WTC11 (cell line): Measurements from ENCODE around the gene ABHD16A. TPM values are rescaled to one million over a fixed set of nuclear protein-coding genes. Genes with fewer than 3 reads are reported as not detected.

Experiments used
- ATAC-seq: fragments of 200-7000 bp; cut with Tn5 transposase; 2 replicates; pipeline ENCODE4 v1.10.0; 2021; ENCODE audit warnings: mild to moderate bottlenecking, moderate library complexity
- CTCF ChIA-PET: fragments of 300-600 bp; sonication (Branson Sonifier 250); formaldehyde crosslinking; loops from one replicate; lab custom pipeline; 2021; ENCODE audit warnings: antibody characterized with exemption; lab: Charles Lee
- POLR2A ChIA-PET: fragments of 350-600 bp; sonication (Branson Sonifier 250); formaldehyde crosslinking; loops from one replicate; lab custom pipeline; 2021; ENCODE audit warnings: antibody characterized with exemption; lab: Charles Lee
- DNase-seq: peaks from one replicate; pipeline ENCODE4 v3.0.0; 2021; ENCODE audit warnings: low spot score
- H3K27ac Mint-ChIP-seq: 2 replicates; pipeline ENCODE4 v1.8.0; 2021; ENCODE audit warnings: mixed read lengths
- H3K27me3 Mint-ChIP-seq: 2 replicates; pipeline ENCODE4 v1.8.0; 2021; ENCODE audit warnings: low read depth, mild to moderate bottlenecking, moderate library complexity, mixed read lengths
- H3K36me3 Mint-ChIP-seq: 2 replicates; pipeline ENCODE4 v1.8.0; 2021; ENCODE audit warnings: mixed read lengths
- H3K4me1 Mint-ChIP-seq: 2 replicates; pipeline ENCODE4 v1.8.0; 2022; ENCODE audit warnings: mixed read lengths
- H3K4me3 Mint-ChIP-seq: 2 replicates; pipeline ENCODE4 v1.8.0; 2021; ENCODE audit warnings: mild to moderate bottlenecking, moderate library complexity, mixed read lengths
- H3K9me3 Mint-ChIP-seq: 2 replicates; pipeline ENCODE4 v1.8.0; 2021; ENCODE audit warnings: mixed read lengths
- EMX1 ChIP-seq: fragments of 250-450 bp; sonication (Bioruptor Pico); IDR thresholded peaks from 2 replicates; pipeline ENCODE4 v1.8.0; 2021; ENCODE audit warnings: mild to moderate bottlenecking
- ESRRA ChIP-seq: sonication (generic); formaldehyde crosslinking; IDR thresholded peaks from 2 replicates; pipeline ENCODE4 v1.8.1; 2022; ENCODE audit warnings: mild to moderate bottlenecking, missing genetic modification reagents, borderline replicate concordance
- FOXP1 ChIP-seq: sonication (generic); formaldehyde crosslinking; IDR thresholded peaks from 2 replicates; pipeline ENCODE4 v1.8.0; 2022; ENCODE audit warnings: missing genetic modification reagents, mild to moderate bottlenecking, moderate library complexity, borderline replicate concordance
- GABPB1 ChIP-seq: sonication (generic); formaldehyde crosslinking; IDR thresholded peaks from 2 replicates; pipeline ENCODE4 v1.8.1; 2023; ENCODE audit warnings: mild to moderate bottlenecking, missing genetic modification reagents
- GRHL2 ChIP-seq: fragments of 250-450 bp; sonication (Bioruptor Pico); IDR thresholded peaks from 2 replicates; pipeline ENCODE4 v1.8.0; 2022; ENCODE audit warnings: mild to moderate bottlenecking, moderate library complexity; ENCODE audit not compliant: insufficient replicate concordance, severe bottlenecking
- GTF2I ChIP-seq: fragments of 250-450 bp; sonication (Bioruptor Pico); conservative IDR thresholded peaks from 2 replicates; pipeline ENCODE4 v1.4.0; 2021; ENCODE audit warnings: mild to moderate bottlenecking
- MXD4 ChIP-seq: fragments of 250-450 bp; sonication (Bioruptor Pico); IDR thresholded peaks from 2 replicates; pipeline ENCODE4 v1.8.0; 2021; ENCODE audit warnings: mild to moderate bottlenecking, moderate library complexity, borderline replicate concordance
- NFYB ChIP-seq: sonication (generic); formaldehyde crosslinking; conservative IDR thresholded peaks from 2 replicates; pipeline ENCODE4 v1.8.0; 2022; ENCODE audit warnings: low read depth, missing genetic modification reagents
- NR1H2 ChIP-seq: sonication (generic); formaldehyde crosslinking; IDR thresholded peaks from 2 replicates; pipeline ENCODE4 v1.9.0; 2021; ENCODE audit warnings: mild to moderate bottlenecking, moderate library complexity, missing genetic modification reagents
- OVOL2 ChIP-seq: fragments of 250-450 bp; sonication (Bioruptor Pico); IDR thresholded peaks from 2 replicates; pipeline ENCODE4 v1.9.0; 2021; ENCODE audit warnings: mild to moderate bottlenecking, borderline replicate concordance
- RELA ChIP-seq: sonication (generic); formaldehyde crosslinking; IDR thresholded peaks from 2 replicates; pipeline ENCODE4 v1.8.1; 2022; ENCODE audit warnings: missing genetic modification reagents, mild to moderate bottlenecking, borderline replicate concordance
- SP1 ChIP-seq: sonication (generic); formaldehyde crosslinking; conservative IDR thresholded peaks from 2 replicates; pipeline ENCODE4 v1.8.1; 2022; ENCODE audit warnings: missing genetic modification reagents
- TCF7 ChIP-seq: sonication (generic); formaldehyde crosslinking; IDR thresholded peaks from 2 replicates; pipeline ENCODE4 v1.8.0; 2022; ENCODE audit warnings: mild to moderate bottlenecking, low read depth, missing genetic modification reagents, moderate library complexity
- TP53 ChIP-seq: sonication (generic); formaldehyde crosslinking; IDR thresholded peaks from 2 replicates; pipeline ENCODE4 v1.8.1; 2023; ENCODE audit warnings: mild to moderate bottlenecking, missing genetic modification reagents
- total RNA-seq: library from RNA; stranded (reverse); gene quantifications from 3 replicates; pipeline ENCODE4 v1.2.3, GENCODE V29; 2021
- TF ChIP-seq, protein P1 (sequence below): sonication (generic); formaldehyde crosslinking; IDR thresholded peaks from 2 replicates; pipeline ENCODE4 v1.8.1; 2023; ENCODE audit warnings: mild to moderate bottlenecking, missing genetic modification reagents
- TF ChIP-seq, protein P2 (sequence below): sonication (generic); formaldehyde crosslinking; IDR thresholded peaks from 2 replicates; pipeline ENCODE4 v1.8.1; 2023; ENCODE audit warnings: mild to moderate bottlenecking, moderate library complexity, missing genetic modification reagents
- TF ChIP-seq, protein P3 (sequence below): fragments of 250-450 bp; sonication (Bioruptor Pico); IDR thresholded peaks from 2 replicates; pipeline ENCODE4 v1.9.0; 2021; ENCODE audit warnings: mild to moderate bottlenecking
- TF ChIP-seq, protein P4 (sequence below): sonication (generic); formaldehyde crosslinking; IDR thresholded peaks from 2 replicates; pipeline ENCODE4 v1.8.0; 2022; ENCODE audit warnings: missing genetic modification reagents
- TF ChIP-seq, protein P5 (sequence below): sonication (generic); formaldehyde crosslinking; IDR thresholded peaks from 2 replicates; pipeline ENCODE4 v1.8.1; 2022; ENCODE audit warnings: missing genetic modification reagents, borderline replicate concordance
- TF ChIP-seq, protein P6 (sequence below): sonication (generic); formaldehyde crosslinking; IDR thresholded peaks from 2 replicates; pipeline ENCODE4 v1.8.1; 2022; ENCODE audit warnings: low read depth, mild to moderate bottlenecking, moderate library complexity, missing genetic modification reagents, borderline replicate concordance
- TF ChIP-seq, protein P7 (sequence below): sonication (generic); formaldehyde crosslinking; IDR thresholded peaks from 2 replicates; pipeline ENCODE4 v1.8.1; 2022; ENCODE audit warnings: mild to moderate bottlenecking, moderate library complexity, missing genetic modification reagents
- TF ChIP-seq, protein P8 (sequence below): fragments of 250-450 bp; sonication (Bioruptor Pico); IDR thresholded peaks from 2 replicates; pipeline ENCODE4 v1.9.0; 2021; ENCODE audit warnings: mild to moderate bottlenecking

Gene ABHD16A
- total RNA-seq, 1 experiment from 2014 or later = 28.6 TPM

DNA sequence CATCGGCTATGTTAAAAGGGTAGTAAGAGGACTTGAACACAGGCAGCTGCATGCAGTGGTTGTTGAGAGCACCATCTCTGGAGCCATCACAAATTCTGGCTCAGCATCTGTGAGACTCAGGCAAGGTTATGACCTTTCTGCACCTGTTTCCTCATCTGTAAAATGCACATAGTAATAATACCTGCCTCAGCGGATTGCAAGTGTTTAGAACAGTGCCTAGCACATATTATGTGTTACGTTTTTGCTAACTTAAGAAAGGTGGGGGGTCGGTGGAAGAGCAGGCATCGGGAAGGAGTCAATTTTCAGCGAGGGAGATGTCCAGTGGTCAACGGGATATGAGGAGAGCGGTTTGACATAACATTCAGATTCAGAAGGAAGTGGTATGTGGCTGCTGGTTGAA, 25.2 kb downstream of the ABHD16A start:
- ATAC-seq = no peak
- Mint-ChIP-seq H3K27ac (no peak overlapping the region), H3K4me1 (peaks cover 10% of the 10 kb centered on the region), H3K9me3 (no peaks in the 10 kb centered on the region), H3K27me3 (peaks cover 24% of the 10 kb centered on the region), H3K4me3 (no peak overlapping the region), H3K36me3 (peaks cover 4% of the 10 kb centered on the region; the same call in 1 of the 2 replicates)
- DNase-seq = no peak
- TF ChIP-seq, protein P1, sequence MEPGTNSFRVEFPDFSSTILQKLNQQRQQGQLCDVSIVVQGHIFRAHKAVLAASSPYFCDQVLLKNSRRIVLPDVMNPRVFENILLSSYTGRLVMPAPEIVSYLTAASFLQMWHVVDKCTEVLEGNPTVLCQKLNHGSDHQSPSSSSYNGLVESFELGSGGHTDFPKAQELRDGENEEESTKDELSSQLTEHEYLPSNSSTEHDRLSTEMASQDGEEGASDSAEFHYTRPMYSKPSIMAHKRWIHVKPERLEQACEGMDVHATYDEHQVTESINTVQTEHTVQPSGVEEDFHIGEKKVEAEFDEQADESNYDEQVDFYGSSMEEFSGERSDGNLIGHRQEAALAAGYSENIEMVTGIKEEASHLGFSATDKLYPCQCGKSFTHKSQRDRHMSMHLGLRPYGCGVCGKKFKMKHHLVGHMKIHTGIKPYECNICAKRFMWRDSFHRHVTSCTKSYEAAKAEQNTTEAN = no peak
- TF ChIP-seq, protein P2, sequence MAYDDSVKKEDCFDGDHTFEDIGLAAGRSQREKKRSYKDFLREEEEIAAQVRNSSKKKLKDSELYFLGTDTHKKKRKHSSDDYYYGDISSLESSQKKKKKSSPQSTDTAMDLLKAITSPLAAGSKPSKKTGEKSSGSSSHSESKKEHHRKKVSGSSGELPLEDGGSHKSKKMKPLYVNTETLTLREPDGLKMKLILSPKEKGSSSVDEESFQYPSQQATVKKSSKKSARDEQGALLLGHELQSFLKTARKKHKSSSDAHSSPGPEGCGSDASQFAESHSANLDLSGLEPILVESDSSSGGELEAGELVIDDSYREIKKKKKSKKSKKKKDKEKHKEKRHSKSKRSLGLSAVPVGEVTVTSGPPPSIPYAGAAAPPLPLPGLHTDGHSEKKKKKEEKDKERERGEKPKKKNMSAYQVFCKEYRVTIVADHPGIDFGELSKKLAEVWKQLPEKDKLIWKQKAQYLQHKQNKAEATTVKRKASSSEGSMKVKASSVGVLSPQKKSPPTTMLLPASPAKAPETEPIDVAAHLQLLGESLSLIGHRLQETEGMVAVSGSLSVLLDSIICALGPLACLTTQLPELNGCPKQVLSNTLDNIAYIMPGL (CRISPR knock-in tag) = no peak
- no peak for TF ChIP-seq TP53 (CRISPR knock-in tag)
- TF ChIP-seq MXD4 (CRISPR knock-in tag) = no peak
- no peak for TF ChIP-seq NR1H2 (CRISPR knock-in tag)
- TF ChIP-seq FOXP1 = no peak
- no peak for TF ChIP-seq RELA (CRISPR knock-in tag)
- TF ChIP-seq EMX1 (CRISPR knock-in tag) = no peak
- TF ChIP-seq GABPB1 (CRISPR knock-in tag) = no peak
- TF ChIP-seq GTF2I (CRISPR knock-in tag) = no peak
- CTCF ChIA-PET = no interaction called here
- POLR2A ChIA-PET = no interaction called here

DNA sequence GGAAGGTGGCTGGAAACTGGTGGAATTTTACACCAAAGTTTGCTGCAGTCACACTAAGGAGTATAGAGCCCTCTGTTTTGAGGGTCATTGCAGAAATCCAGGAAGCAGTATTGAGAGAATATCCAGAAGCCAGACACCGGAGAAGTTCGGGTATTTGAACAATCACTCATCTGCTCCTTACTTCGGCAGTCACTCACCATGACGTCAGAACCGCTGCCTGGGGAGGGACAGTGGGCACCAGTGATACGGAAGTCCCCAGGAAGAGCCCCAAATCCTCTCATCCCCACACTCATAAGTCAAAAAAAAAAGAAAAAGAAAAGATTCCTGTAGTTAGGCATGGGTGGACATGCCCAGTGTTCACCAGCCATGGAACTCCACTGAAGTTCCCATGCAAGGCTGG, 26.2 kb downstream of the ABHD16A start:
- Mint-ChIP-seq H3K4me1 (peaks cover 10% of the 10 kb centered on the region), H3K9me3 (no peaks in the 10 kb centered on the region), H3K36me3 (peaks cover 14% of the 10 kb centered on the region), H3K4me3 (no peak overlapping the region), H3K27ac (no peak overlapping the region), H3K27me3 (peaks cover 17% of the 10 kb centered on the region)
- POLR2A ChIA-PET = no interaction called here
- DNase-seq (no peak), ATAC-seq (no peak)
- CTCF ChIA-PET = no interaction called here
- TF ChIP-seq FOXP1 = no peak
- TF ChIP-seq, protein P3, sequence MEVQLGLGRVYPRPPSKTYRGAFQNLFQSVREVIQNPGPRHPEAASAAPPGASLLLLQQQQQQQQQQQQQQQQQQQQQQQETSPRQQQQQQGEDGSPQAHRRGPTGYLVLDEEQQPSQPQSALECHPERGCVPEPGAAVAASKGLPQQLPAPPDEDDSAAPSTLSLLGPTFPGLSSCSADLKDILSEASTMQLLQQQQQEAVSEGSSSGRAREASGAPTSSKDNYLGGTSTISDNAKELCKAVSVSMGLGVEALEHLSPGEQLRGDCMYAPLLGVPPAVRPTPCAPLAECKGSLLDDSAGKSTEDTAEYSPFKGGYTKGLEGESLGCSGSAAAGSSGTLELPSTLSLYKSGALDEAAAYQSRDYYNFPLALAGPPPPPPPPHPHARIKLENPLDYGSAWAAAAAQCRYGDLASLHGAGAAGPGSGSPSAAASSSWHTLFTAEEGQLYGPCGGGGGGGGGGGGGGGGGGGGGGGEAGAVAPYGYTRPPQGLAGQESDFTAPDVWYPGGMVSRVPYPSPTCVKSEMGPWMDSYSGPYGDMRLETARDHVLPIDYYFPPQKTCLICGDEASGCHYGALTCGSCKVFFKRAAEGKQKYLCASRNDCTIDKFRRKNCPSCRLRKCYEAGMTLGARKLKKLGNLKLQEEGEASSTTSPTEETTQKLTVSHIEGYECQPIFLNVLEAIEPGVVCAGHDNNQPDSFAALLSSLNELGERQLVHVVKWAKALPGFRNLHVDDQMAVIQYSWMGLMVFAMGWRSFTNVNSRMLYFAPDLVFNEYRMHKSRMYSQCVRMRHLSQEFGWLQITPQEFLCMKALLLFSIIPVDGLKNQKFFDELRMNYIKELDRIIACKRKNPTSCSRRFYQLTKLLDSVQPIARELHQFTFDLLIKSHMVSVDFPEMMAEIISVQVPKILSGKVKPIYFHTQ (CRISPR knock-in tag) = no peak
- no peak for TF ChIP-seq SP1 (CRISPR knock-in tag)
- TF ChIP-seq, protein P4, sequence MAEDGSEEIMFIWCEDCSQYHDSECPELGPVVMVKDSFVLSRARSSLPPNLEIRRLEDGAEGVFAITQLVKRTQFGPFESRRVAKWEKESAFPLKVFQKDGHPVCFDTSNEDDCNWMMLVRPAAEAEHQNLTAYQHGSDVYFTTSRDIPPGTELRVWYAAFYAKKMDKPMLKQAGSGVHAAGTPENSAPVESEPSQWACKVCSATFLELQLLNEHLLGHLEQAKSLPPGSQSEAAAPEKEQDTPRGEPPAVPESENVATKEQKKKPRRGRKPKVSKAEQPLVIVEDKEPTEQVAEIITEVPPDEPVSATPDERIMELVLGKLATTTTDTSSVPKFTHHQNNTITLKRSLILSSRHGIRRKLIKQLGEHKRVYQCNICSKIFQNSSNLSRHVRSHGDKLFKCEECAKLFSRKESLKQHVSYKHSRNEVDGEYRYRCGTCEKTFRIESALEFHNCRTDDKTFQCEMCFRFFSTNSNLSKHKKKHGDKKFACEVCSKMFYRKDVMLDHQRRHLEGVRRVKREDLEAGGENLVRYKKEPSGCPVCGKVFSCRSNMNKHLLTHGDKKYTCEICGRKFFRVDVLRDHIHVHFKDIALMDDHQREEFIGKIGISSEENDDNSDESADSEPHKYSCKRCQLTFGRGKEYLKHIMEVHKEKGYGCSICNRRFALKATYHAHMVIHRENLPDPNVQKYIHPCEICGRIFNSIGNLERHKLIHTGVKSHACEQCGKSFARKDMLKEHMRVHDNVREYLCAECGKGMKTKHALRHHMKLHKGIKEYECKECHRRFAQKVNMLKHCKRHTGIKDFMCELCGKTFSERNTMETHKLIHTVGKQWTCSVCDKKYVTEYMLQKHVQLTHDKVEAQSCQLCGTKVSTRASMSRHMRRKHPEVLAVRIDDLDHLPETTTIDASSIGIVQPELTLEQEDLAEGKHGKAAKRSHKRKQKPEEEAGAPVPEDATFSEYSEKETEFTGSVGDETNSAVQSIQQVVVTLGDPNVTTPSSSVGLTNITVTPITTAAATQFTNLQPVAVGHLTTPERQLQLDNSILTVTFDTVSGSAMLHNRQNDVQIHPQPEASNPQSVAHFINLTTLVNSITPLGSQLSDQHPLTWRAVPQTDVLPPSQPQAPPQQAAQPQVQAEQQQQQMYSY (CRISPR knock-in tag) = no peak
- TF ChIP-seq TP53 (CRISPR knock-in tag) = no peak
- no peak for TF ChIP-seq OVOL2 (CRISPR knock-in tag)
- TF ChIP-seq, protein P5, sequence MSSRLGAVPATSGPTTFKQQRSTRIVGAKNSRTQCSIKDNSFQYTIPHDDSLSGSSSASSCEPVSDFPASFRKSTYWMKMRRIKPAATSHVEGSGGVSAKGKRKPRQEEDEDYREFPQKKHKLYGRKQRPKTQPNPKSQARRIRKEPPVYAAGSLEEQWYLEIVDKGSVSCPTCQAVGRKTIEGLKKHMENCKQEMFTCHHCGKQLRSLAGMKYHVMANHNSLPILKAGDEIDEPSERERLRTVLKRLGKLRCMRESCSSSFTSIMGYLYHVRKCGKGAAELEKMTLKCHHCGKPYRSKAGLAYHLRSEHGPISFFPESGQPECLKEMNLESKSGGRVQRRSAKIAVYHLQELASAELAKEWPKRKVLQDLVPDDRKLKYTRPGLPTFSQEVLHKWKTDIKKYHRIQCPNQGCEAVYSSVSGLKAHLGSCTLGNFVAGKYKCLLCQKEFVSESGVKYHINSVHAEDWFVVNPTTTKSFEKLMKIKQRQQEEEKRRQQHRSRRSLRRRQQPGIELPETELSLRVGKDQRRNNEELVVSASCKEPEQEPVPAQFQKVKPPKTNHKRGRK = no peak
- TF ChIP-seq, protein P6, sequence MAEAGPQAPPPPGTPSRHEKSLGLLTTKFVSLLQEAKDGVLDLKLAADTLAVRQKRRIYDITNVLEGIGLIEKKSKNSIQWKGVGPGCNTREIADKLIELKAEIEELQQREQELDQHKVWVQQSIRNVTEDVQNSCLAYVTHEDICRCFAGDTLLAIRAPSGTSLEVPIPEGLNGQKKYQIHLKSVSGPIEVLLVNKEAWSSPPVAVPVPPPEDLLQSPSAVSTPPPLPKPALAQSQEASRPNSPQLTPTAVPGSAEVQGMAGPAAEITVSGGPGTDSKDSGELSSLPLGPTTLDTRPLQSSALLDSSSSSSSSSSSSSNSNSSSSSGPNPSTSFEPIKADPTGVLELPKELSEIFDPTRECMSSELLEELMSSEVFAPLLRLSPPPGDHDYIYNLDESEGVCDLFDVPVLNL (CRISPR knock-in tag) = no peak
- no peak for TF ChIP-seq TCF7
- no peak for TF ChIP-seq ESRRA
- TF ChIP-seq, protein P7, sequence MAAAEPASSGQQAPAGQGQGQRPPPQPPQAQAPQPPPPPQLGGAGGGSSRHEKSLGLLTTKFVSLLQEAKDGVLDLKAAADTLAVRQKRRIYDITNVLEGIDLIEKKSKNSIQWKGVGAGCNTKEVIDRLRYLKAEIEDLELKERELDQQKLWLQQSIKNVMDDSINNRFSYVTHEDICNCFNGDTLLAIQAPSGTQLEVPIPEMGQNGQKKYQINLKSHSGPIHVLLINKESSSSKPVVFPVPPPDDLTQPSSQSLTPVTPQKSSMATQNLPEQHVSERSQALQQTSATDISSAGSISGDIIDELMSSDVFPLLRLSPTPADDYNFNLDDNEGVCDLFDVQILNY = no peak
- no peak for TF ChIP-seq GRHL2 (CRISPR knock-in tag)
- TF ChIP-seq NFYB (CRISPR knock-in tag) = no peak
- TF ChIP-seq, protein P8, sequence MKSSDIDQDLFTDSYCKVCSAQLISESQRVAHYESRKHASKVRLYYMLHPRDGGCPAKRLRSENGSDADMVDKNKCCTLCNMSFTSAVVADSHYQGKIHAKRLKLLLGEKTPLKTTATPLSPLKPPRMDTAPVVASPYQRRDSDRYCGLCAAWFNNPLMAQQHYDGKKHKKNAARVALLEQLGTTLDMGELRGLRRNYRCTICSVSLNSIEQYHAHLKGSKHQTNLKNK (CRISPR knock-in tag) = no peak
